Left lung (tissue), 10 donors: ENCODE results near the gene CABLES1. TPM values are rescaled to one million over a fixed set of nuclear protein-coding genes. Genes with fewer than 3 reads are reported as not detected.

Experiments used
- ATAC-seq: fragments of 200-7000 bp; cut with Tn5 transposase; one replicate; pipeline ENCODE4 v1.9.1; 2020; ENCODE audit warnings: moderate library complexity
- DNase-seq, 4 donors: peaks; one replicate each; pipeline ENCODE4 v3.0.0-alpha.2; 2013 to 2020
- H3K27ac ChIP-seq, 2 donors: fragments of 200-600 bp; sonication (generic) in 1 of 2; one replicate each; pipeline versions ENCODE4 v1.5.0 to v1.8.0; 2020 to 2021
- H3K27me3 ChIP-seq, 2 donors: fragments of 200-600 bp; sonication (generic) in 1 of 2; one replicate each; pipeline versions ENCODE4 v1.5.0 to v1.8.0; 2020 to 2021
- H3K36me3 ChIP-seq, 2 donors: fragments of 200-600 bp; sonication (generic) in 1 of 2; one replicate each; pipeline versions ENCODE4 v1.5.0 to v1.8.0; 2020 to 2021
- H3K4me1 ChIP-seq, 2 donors: fragments of 200-600 bp; one replicate each; pipeline ENCODE4 v1.8.0; 2021
- H3K4me3 ChIP-seq, 2 donors: fragments of 200-600 bp; sonication (generic) in 1 of 2; one replicate each; pipeline versions ENCODE4 v1.5.0 to v1.8.0; 2020 to 2021; ENCODE audit warnings: mild to moderate bottlenecking in 1 of 2
- H3K9me3 ChIP-seq, 2 donors: fragments of 200-600 bp; sonication (generic) in 1 of 2; one replicate each; pipeline versions ENCODE4 v1.5.0 to v1.8.0; 2020 to 2021
- CTCF ChIP-seq, 2 donors: fragments of 200-600 bp; sonication (generic) in 1 of 2; IDR thresholded peaks; one replicate each; pipeline versions ENCODE4 v1.5.0 to v1.8.0; 2021; ENCODE audit warnings: antibody characterized with exemption in 2 of 2
- intact Hi-C, 2 donors: fragments of 100-400 bp; cut with DNase I; formaldehyde crosslinking; loops; one replicate each; pipeline versions ENCODE4 v1.11.2 to v1.14.2; 2022
- polyA plus RNA-seq, 6 donors: library from polyadenylated mRNA; unstranded; fragments of 120-200 nt; gene quantifications; one replicate each; pipeline ENCODE4 v1.2.1, GENCODE V29; 2013; ENCODE audit not compliant: insufficient read length in 6 of 6
- total RNA-seq, 2 donors: library from RNA; stranded (reverse); fragmentation: NEBNext Ultra II Directional; extraction: Animal tissue kit (Norgen Biotek cat#: 25700); gene quantifications; one replicate each; pipeline ENCODE4 v1.2.1, GENCODE V29; 2021
- donor health status: DM: no; HTN: yes; CAD: no.
- donor health status: DM: no; HTN: no; CAD: no.

Gene CABLES1
- total and polyA plus RNA-seq, 8 donors: 21.9 to 84.5 (median 71.6) TPM

- Histone ChIP-seq H3K4me1 (peaks cover 14 to 19% of the 10 kb centered on the region in 2 donors), H3K4me3 (no peak overlapping the region), H3K9me3 (peaks cover 0 to 6% of the 10 kb centered on the region in 2 donors), H3K36me3 (no peaks in the 10 kb centered on the region), H3K27me3 (no peaks in the 10 kb centered on the region), H3K27ac (peak overlapping the region; percentile 5 to 65)
- no peak for TF ChIP-seq CTCF (IDR thresholded peaks at IDR 0.05)
- ATAC-seq (peak; percentile 81), DNase-seq (peak in 1 of 4 donors; percentile 65)
- intact Hi-C loops: no loop called here
These were observed 21.0 kb upstream of the CABLES1 start for GRCh38 chr18:23114171-23114881.

GRCh38 chr18:23114911-23115310, 20.4 kb upstream of the CABLES1 start:
- no peaks in the 10 kb centered on the region for H3K36me3 ChIP-seq
- intact Hi-C loops: no loop called here
- peaks cover 14 to 19% of the 10 kb centered on the region in 2 donors for H3K4me1 ChIP-seq
- TF ChIP-seq CTCF (IDR thresholded peaks at IDR 0.05): no peak
- peaks cover 0 to 6% of the 10 kb centered on the region in 2 donors for H3K9me3 ChIP-seq
- no peak overlapping the region for H3K4me3 ChIP-seq
- no peaks in the 10 kb centered on the region for H3K27me3 ChIP-seq
- H3K27ac ChIP-seq: peak overlapping the region; percentile 5 to 65
- no peak for DNase-seq
- peak; percentile 81 for ATAC-seq

- TF ChIP-seq CTCF (IDR thresholded peaks at IDR 0.05): no peak
- H3K27ac ChIP-seq: no peak overlapping the region
- H3K36me3 ChIP-seq: no peaks in the 10 kb centered on the region
- H3K4me1 ChIP-seq: peaks cover 14 to 19% of the 10 kb centered on the region in 2 donors
- ATAC-seq (peak; percentile 54), DNase-seq (no peak)
- no peaks in the 10 kb centered on the region for H3K27me3 ChIP-seq
- no peak overlapping the region for H3K4me3 ChIP-seq
- H3K9me3 ChIP-seq: peaks cover 0 to 6% of the 10 kb centered on the region in 2 donors
- intact Hi-C loops: no loop called here
These were observed 19.6 kb upstream of the CABLES1 start for GRCh38 chr18:23115683-23116096.

GRCh38 chr18:23121133-23121532, 14.2 kb upstream of the CABLES1 start:
- intact Hi-C loops: no loop called here
- no peak for TF ChIP-seq CTCF (IDR thresholded peaks at IDR 0.05)
- no peak for ATAC-seq
- no peaks in the 10 kb centered on the region for H3K27me3 ChIP-seq
- H3K4me3 ChIP-seq: no peak overlapping the region
- H3K36me3 ChIP-seq: no peaks in the 10 kb centered on the region
- H3K4me1 ChIP-seq: no peaks in the 10 kb centered on the region
- no peak for DNase-seq
- no peak overlapping the region for H3K27ac ChIP-seq
- no peaks in the 10 kb centered on the region for H3K9me3 ChIP-seq

GRCh38 chr18:23122334-23123229, 12.7 kb upstream of the CABLES1 start:
- DNase-seq: no peak
- Histone ChIP-seq H3K27ac (no peak overlapping the region), H3K27me3 (no peaks in the 10 kb centered on the region), H3K4me3 (no peak overlapping the region), H3K4me1 (no peaks in the 10 kb centered on the region), H3K36me3 (no peaks in the 10 kb centered on the region), H3K9me3 (no peaks in the 10 kb centered on the region)
- intact Hi-C loops: no loop called here
- ATAC-seq: no peak
- TF ChIP-seq CTCF (IDR thresholded peaks at IDR 0.05): no peak
